GM18499 (cell line): ENCODE measurements around the gene RAPGEF2.
"Not testable (repeated sequence)": the region's sequence is repeated elsewhere in the genome, so short reads cannot be mapped to it uniquely, and the experiment has no call there.

ENCODE experiments used
- ATAC-seq: cut with Tn5 transposase; IDR thresholded peaks from one replicate; pipeline ENCODE4 v1.9.1; 2021; ENCODE audit warnings: moderate number of reproducible peaks; ENCODE audit not compliant: insufficient read depth, unreplicated experiment

RAPGEF2 gene

GRCh38 chr4:159293811-159294515 lies 191.1 kb downstream of the RAPGEF2 start:
- ATAC-seq = no peak

DNA sequence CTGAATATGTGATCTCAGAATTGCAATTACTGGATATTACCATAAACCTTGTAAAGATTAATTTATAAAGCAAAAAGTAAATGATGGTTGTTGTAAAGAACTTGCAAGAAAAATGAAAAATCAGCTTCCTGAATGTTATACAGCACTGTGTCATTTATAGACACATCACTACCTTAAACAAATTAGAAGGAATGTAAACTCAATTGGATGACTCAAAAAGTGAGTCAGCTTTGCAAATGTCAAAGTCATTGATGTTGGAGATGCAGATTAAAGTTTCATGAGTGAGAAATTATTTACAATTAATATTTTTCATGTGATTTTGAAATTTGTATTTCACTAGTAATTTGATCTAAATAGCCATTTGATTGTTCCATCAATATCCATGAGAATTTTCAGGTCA lies 193.2 kb downstream of the RAPGEF2 start:
- ATAC-seq = no peak

- ATAC-seq = no peak
Measured at GRCh38 chr4:159297091-159297490, 194.2 kb downstream of the RAPGEF2 start.

DNA sequence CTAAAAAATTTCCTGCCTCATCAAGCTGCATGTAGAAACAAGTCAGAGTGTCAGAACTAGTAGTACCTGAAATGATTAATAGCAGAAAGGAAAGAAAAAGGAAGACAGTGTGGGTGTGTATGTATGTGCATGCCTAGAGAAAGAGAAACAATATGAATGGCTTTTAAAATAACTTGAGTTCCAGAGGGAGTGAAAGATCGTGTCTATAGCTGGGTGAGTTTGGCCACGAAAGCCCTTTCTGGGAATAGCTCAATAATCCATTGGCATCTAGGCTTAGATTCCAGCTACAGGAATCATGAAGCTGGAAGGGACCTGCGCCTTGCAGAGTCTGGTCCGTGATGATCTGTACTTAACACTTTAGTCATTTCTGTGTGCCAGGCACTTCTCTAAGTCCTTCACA lies 195.6 kb downstream of the RAPGEF2 start:
- no peak for ATAC-seq

DNA sequence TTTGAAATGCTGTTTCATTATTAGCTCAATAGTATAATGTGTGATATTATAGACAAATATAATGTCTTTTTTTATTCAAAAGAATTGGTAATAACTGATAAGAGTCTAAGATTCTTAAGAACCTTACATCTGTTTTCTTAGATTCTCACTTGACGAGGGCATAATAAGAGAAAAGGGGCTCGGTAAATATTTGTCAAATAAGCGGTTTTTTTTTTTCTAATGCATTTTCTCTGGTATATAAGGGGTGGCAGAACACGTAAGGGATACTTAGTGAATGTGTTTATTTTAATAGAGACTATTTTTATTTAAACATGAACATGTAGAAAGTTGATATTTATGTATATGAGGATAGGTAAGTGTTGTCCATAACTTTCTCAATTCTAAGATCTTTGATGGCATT lies 200.6 kb downstream of the RAPGEF2 start:
- no peak for ATAC-seq

DNA sequence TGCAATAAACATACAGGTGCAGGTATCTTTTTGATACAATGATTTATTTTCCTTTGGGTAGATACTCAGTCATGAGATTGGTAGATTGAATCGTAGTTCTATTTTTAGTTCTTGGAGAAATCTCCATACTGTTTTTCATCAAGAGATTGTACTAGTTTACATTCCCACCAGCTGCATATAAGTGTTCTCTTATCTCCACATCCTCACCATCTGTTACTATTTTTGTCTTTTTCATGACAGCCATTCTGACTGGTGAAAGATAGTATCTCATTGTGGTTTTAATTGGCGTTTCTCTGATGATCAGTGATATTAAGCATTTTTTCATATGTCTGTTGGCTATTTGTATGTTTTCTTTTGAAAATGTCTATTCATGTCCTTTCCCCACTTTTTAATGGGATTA lies 202.2 kb downstream of the RAPGEF2 start:
- ATAC-seq = no peak

DNA sequence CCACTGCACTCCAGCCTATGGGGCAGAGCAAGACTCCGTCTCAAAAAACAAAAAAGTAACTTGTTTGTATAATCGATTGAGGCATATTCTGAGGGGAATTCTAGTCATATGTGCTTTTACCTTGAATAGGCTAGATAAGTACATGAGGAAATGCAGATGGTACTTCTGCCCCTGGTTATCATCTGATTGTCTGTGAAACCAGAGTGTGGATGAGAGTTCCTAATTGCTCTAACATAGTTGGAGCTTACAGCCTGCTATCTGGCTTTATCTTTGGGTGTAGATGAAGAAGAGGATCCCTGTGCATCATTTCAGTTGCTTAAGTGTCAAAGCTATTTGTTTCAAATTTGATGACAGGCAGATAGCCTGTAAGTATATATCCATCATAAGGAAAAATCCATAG lies 205.1 kb downstream of the RAPGEF2 start:
- ATAC-seq = no peak

DNA sequence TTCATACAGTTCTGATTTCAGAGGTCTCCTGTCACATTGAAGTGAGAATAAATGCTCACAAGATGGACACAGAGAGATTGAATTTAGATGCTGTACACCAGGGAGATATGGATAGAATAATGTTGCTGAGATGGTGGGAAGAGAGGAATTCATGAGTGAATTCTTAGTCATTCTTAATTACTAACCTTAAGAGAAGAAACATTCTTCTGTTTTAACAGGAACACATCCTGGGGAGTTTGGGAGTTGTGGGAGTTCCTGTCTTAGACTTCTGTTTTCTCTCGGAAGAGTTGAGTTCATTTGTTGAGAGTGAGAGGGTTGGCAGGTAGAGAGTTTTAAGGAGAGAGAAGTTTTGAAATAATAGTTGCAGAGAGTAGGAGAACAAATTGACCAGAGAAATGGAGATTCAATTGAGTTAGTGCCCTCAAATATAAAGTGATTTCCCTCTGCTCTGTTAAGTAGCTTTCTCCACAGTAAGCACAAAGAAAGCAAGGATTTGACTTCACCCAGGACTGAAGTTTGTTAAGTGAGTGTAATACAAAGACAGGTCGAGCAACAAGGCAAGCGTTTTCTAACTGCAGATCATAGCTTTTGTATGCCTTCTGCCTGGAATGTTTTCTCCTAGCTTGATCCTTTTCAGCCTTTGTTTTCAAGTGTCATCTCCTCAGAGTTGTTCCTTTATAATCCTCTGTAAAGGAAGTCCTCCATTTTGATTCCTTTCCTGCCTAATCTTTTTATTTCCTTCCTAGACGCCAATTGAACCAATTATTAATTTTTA lies 205.9 kb downstream of the RAPGEF2 start:
- ATAC-seq = no peak

GRCh38 chr4:159312236-159312635 lies 209.4 kb downstream of the RAPGEF2 start:
- ATAC-seq = no peak

GRCh38 chr4:159315879-159316278 lies 213.0 kb downstream of the RAPGEF2 start:
- not testable (repeated sequence) for ATAC-seq

- ATAC-seq = no peak
Measured at GRCh38 chr4:159317203-159317602, 214.3 kb downstream of the RAPGEF2 start.

- ATAC-seq = no peak
Measured at GRCh38 chr4:159319027-159319426, 216.1 kb downstream of the RAPGEF2 start.

- ATAC-seq = no peak
Measured at GRCh38 chr4:159326480-159326879, 223.6 kb downstream of the RAPGEF2 start.

- ATAC-seq = no peak
Measured at GRCh38 chr4:159328766-159329165, 225.9 kb downstream of the RAPGEF2 start.

GRCh38 chr4:159334461-159334860 lies 231.6 kb downstream of the RAPGEF2 start:
- no peak for ATAC-seq

- no peak for ATAC-seq
Measured at GRCh38 chr4:159337041-159337440, 234.2 kb downstream of the RAPGEF2 start.

DNA sequence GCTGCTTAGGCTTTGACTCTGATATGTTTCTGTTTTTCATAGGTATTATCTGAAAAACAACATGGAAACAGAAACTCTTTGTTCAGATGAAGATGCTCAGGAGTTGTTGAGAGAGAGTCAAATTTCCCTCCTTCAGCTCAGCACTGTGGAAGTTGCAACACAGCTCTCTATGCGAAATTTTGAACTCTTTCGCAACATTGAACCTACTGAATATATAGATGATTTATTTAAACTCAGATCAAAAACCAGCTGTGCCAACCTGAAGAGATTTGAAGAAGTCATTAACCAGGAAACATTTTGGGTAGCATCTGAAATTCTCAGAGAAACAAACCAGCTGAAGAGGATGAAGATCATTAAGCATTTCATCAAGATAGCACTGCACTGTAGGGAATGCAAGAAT lies 238.6 kb downstream of the RAPGEF2 start:
- ATAC-seq = no peak

DNA sequence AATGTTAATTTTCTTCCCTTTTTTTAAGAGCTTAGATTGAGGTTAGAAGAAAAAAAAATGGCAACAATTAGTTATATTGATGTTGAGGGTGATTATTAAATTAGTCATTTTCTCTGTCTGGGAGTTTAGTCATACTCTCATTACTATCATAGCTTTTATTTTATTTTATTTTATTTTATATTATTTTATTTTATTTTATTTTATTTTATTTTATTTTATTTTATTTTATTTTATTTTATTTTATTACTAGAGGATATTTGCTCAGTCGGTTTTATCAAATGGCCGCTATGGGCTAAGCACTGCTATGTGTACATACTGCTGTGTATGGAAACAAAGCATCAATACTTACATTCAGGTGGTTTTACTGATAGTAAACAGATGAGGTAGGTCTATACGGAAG lies 239.5 kb downstream of the RAPGEF2 start:
- no peak for ATAC-seq

GRCh38 chr4:159343116-159343515 lies 240.2 kb downstream of the RAPGEF2 start:
- no peak for ATAC-seq

- ATAC-seq = no peak
Measured at GRCh38 chr4:159344877-159345276, 242.0 kb downstream of the RAPGEF2 start.

GRCh38 chr4:159346681-159347080 lies 243.8 kb downstream of the RAPGEF2 start:
- ATAC-seq = no peak

GRCh38 chr4:159347813-159348212 lies 244.9 kb downstream of the RAPGEF2 start:
- ATAC-seq = no peak
